ENCODE results near the gene SCGN. TPM values are rescaled to one million over a fixed set of nuclear protein-coding genes. Genes with fewer than 3 reads are reported as not detected.

The SCGN gene
- total and polyA plus RNA-seq, 2 of the 4 experiments (the other 2 are of a cell fraction): not detected

- ChIA-PET POLR2A (ENCODE audit: unreplicated experiment) (no interaction called here), CTCF (interaction anchor here (1.1 kb wide), 1 partner anchor 10 kb away, joined by 3 read pairs; no protein-coding TSS in a partner anchor)
- no peak overlapping the region for H3K9ac ChIP-seq (ENCODE audit: low read depth, low read length)
- TF ChIP-seq FOS (IDR thresholded peaks at IDR 0.05; ENCODE audit: low read depth, low read length) (no peak), USF2 (IDR thresholded peaks at IDR 0.05; ENCODE audit: low read depth, low read length) (no peak), MXI1 (IDR thresholded peaks at IDR 0.05; ENCODE audit: borderline replicate concordance, low read depth, low read length) (no peak), NFE2L2 (IDR thresholded peaks at IDR 0.05; ENCODE audit: low read depth, low read length) (no peak)
- H3K18ac ChIP-seq (ENCODE audit: low read depth, low read length): no peak overlapping the region
- H3K9me1 ChIP-seq (ENCODE audit: insufficient read depth, low read length): no peaks in the 10 kb centered on the region
- intact Hi-C loops (cut with micrococcal nuclease) (loop anchor here (10.0 kb wide), 1 partner anchor 451 kb away; no protein-coding TSS in a partner anchor), in situ Hi-C loops (cut with MboI; ENCODE audit: low sequenced_read_pairs) (no loop called here), dilution Hi-C loops (cut with HindIII; ENCODE audit: low sequenced_read_pairs, unreplicated experiment) (no loop called here)
- H3K79me1 ChIP-seq (ENCODE audit: low read depth in 1 of 2, low read length in 2 of 2): no peaks in the 10 kb centered on the region
- no peak overlapping the region for H2AFZ ChIP-seq (replicated peaks; ENCODE audit: low read length, poor library complexity)
- no peaks in the 10 kb centered on the region for H3K27me3 ChIP-seq (ENCODE audit: control insufficient read depth, insufficient read depth, low read length)
- no peak overlapping the region for H3K4me2 ChIP-seq (ENCODE audit: low read depth, low read length)
- H3K23ac ChIP-seq (ENCODE audit: low read depth, low read length): no peak overlapping the region
- no peak overlapping the region for H3K4me3 ChIP-seq (ENCODE audit: insufficient read depth, low read depth, low read length)
- ATAC-seq (ENCODE audit: low read depth): no peak
- no peak overlapping the region for H2BK5ac ChIP-seq (ENCODE audit: low read depth, low read length, poor library complexity, severe bottlenecking)
- no peak overlapping the region for H4K91ac ChIP-seq (ENCODE audit: insufficient read depth, low read depth, low read length)
- no peak overlapping the region for H2BK120ac ChIP-seq (ENCODE audit: low read depth, low read length)
- no peaks in the 10 kb centered on the region for H3K9me3 ChIP-seq (ENCODE audit: control insufficient read depth, insufficient read depth, low read length)
- no peak overlapping the region for H2AK9ac ChIP-seq (replicated peaks; ENCODE audit: low read depth, low read length, poor library complexity)
- H2BK20ac ChIP-seq (ENCODE audit: low read depth, low read length): no peak overlapping the region
- H4K20me1 ChIP-seq (ENCODE audit: insufficient read depth, low read length): no peaks in the 10 kb centered on the region
- no peak overlapping the region for H3K4ac ChIP-seq (ENCODE audit: low read depth, low read length)
- no peaks in the 10 kb centered on the region for H3K4me1 ChIP-seq (ENCODE audit: control insufficient read depth, insufficient read depth, low read length)
- H3K14ac ChIP-seq (replicated peaks; ENCODE audit: low read depth, low read length): no peak overlapping the region
- H3K27ac ChIP-seq (ENCODE audit: insufficient read depth, low read length): no peak overlapping the region
- no peak overlapping the region for H4K8ac ChIP-seq (ENCODE audit: low read depth in 2 of 2, low read length in 2 of 2)
- H3K36me3 ChIP-seq (ENCODE audit: control insufficient read depth, insufficient read depth, low read length): no peaks in the 10 kb centered on the region
- no peak overlapping the region for H2AK5ac ChIP-seq (ENCODE audit: low read depth, low read length)
- no TSS peak for BruUV-seq (replicated peaks)
- H3K56ac ChIP-seq (ENCODE audit: extremely low read depth, insufficient read depth, low read length): no peak overlapping the region
- DNase-seq: no peak
- WGBS, 2 experiments (ENCODE audit: extremely low coverage in 2 of 2, insufficient read length in 1 of 2): 47% methylated on average over 2 of the region's 4 CpGs; no CpG with 5 or more reads in 1 of the 2 experiments
- H4K5ac ChIP-seq (ENCODE audit: low read depth, low read length): no peak overlapping the region
- H2BK15ac ChIP-seq (ENCODE audit: low read depth, low read length): no peak overlapping the region
These were observed 63.8 kb downstream of the SCGN start for GRCh38 chr6:25715794-25716193.
